Prostate gland (tissue), 2 donors: ENCODE results near the gene PLCH1. TPM values are rescaled to one million over a fixed set of nuclear protein-coding genes. Genes with fewer than 3 reads are reported as not detected.

Source experiments
- DNase-seq: peaks from one replicate; pipeline ENCODE4 v3.0.0-alpha.2; 2019; ENCODE audit warnings: low spot score
- H3K27ac ChIP-seq, 2 donors: fragments of 200-600 bp; sonication (generic); 2 replicates each; pipeline ENCODE4 v1.5.1; 2017 to 2019
- H3K27me3 ChIP-seq: fragments of 200-600 bp; sonication (generic); replicated peaks from 2 replicates; pipeline ENCODE4 v1.5.1; 2019; ENCODE audit not compliant: insufficient read depth
- H3K36me3 ChIP-seq, 2 donors: fragments of 200-600 bp; sonication (generic); 1 replicate in 1 of 2; 2 replicates in 1 of 2; pipeline versions ENCODE4 v1.5.1 to v1.8.1; 2017 to 2019
- H3K4me1 ChIP-seq: fragments of 200-600 bp; sonication (generic); replicated peaks from 2 replicates; pipeline ENCODE4 v1.5.1; 2019
- H3K4me3 ChIP-seq, 2 donors: fragments of 200-600 bp; sonication (generic); 2 replicates each; pipeline ENCODE4 v1.5.1; 2017 to 2019
- H3K9me3 ChIP-seq: fragments of 200-600 bp; sonication (generic); 2 replicates; pipeline ENCODE4 v1.5.1; 2017
- POLR2A ChIP-seq: fragments of 450-650 bp; IDR thresholded peaks from one replicate; pipeline ENCODE4 v1.6.1; 2016; ENCODE audit warnings: antibody characterized with exemption, mild to moderate bottlenecking
- POLR2AphosphoS5 ChIP-seq: sonication (generic); formaldehyde crosslinking; IDR thresholded peaks from one replicate; pipeline ENCODE4 v1.6.1; 2017; ENCODE audit warnings: antibody characterized with exemption
- WGBS: methylation state at CpG from one replicate; pipeline ENCODE4 v1.1.5; 2018; 5-methylcytosine and 5-hydroxymethylcytosine counted together
- intact Hi-C: fragments of 100-400 bp; cut with DNase I; formaldehyde crosslinking; loops from one replicate; pipeline ENCODE4 v1.14.2; 2022
- total RNA-seq, 2 donors: library from RNA; depleted of rRNA; stranded (reverse); fragments of >200 nt; gene quantifications; one replicate each; pipeline ENCODE4 v1.1.0, GENCODE V29; 2016
- TF ChIP-seq, protein P1 (sequence below), 4 experiments: fragments of 200-600 bp in 2 of 4; fragments of 450-650 bp in 2 of 4; sonication (generic) in 2 of 4; IDR thresholded peaks; 1 replicate in 3 of 4; 2 replicates in 1 of 4; pipeline ENCODE4 v1.5.1; 2016 to 2019; ENCODE audit warnings: antibody characterized with exemption in 4 of 4, mild to moderate bottlenecking in 2 of 4, moderate library complexity in 2 of 4

The PLCH1 gene
- total RNA-seq, 2 donors from 2014 or later = 0.64 to 12.2 TPM

DNA sequence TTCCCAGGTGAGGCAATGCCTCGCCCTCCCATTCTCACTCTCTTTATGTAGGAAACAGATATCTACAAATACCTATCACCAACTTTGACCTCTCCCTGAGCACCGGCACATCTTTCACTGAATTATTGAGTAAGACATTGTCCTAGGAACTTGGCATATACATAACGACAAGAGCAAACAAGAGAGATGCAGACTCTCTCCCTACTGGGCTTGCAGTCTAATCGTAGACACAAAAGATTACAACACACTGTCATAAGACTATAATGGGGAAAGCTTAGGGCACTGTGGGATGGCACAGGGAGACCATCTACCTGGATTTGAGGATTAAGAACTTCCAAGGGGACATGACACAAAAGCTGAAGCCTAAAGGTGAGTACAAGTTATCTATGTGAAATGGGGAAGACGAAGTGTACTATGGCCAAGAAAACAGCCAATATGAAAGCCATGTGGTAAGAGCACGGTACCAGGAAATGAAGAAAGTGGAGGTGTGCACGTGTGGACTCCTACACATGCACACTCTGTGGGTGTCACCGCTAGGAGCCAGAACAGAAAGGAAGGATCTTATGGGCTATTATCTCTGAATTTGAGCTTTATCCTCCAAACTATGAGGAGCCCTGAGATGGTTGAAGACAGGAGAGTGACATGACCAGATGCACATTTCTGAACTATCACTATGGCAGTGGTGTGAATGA is 232.6 kb downstream of the PLCH1 start:
- intact Hi-C loops = no loop called here
- 67% methylated on average over 8 of the region's 8 CpGs for WGBS
- no peaks in the 10 kb centered on the region for H3K36me3 ChIP-seq
- H3K9me3 ChIP-seq = no peaks in the 10 kb centered on the region
- H3K4me3 ChIP-seq = no peak overlapping the region
- no peaks in the 10 kb centered on the region for H3K4me1 ChIP-seq
- H3K27ac ChIP-seq = no peak overlapping the region
- no peaks in the 10 kb centered on the region for H3K27me3 ChIP-seq
- no peak for DNase-seq
- no peak for TF ChIP-seq POLR2AphosphoS5
- TF ChIP-seq, protein P1, sequence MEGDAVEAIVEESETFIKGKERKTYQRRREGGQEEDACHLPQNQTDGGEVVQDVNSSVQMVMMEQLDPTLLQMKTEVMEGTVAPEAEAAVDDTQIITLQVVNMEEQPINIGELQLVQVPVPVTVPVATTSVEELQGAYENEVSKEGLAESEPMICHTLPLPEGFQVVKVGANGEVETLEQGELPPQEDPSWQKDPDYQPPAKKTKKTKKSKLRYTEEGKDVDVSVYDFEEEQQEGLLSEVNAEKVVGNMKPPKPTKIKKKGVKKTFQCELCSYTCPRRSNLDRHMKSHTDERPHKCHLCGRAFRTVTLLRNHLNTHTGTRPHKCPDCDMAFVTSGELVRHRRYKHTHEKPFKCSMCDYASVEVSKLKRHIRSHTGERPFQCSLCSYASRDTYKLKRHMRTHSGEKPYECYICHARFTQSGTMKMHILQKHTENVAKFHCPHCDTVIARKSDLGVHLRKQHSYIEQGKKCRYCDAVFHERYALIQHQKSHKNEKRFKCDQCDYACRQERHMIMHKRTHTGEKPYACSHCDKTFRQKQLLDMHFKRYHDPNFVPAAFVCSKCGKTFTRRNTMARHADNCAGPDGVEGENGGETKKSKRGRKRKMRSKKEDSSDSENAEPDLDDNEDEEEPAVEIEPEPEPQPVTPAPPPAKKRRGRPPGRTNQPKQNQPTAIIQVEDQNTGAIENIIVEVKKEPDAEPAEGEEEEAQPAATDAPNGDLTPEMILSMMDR (IDR thresholded peaks at IDR 0.05) = no peak
- no peak for TF ChIP-seq POLR2A

GRCh38 chr3:155504682-155505081 is 240.2 kb downstream of the PLCH1 start:
- intact Hi-C loops = no loop called here
- Histone ChIP-seq H3K27ac (no peak overlapping the region), H3K9me3 (no peaks in the 10 kb centered on the region), H3K27me3 (no peaks in the 10 kb centered on the region), H3K36me3 (no peaks in the 10 kb centered on the region), H3K4me1 (no peaks in the 10 kb centered on the region), H3K4me3 (no peak overlapping the region)
- DNase-seq = no peak
- TF ChIP-seq POLR2AphosphoS5 (no peak), POLR2A (no peak)
- TF ChIP-seq, protein P1 (IDR thresholded peaks at IDR 0.05) = no peak
- 100% methylated on average over 1 of the region's 1 CpG for WGBS

DNA sequence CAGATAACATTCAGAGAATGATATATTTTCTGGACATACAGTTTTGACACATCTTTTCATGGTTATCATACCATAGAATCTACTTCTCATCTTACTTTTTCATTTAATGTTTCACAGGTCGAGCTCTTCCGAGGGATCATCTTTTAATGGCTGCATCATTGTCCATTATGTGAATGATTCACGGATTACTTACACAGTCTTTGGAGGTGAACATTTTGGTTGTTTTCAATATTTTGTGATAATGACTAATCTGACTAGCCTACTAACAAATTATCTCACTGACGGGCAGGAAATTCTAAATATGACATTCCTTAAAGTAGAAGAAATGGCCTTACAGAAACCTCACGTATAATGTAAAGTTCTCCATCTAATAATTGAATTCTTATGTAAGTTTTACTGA is 242.2 kb downstream of the PLCH1 start:
- TF ChIP-seq, protein P1 (IDR thresholded peaks at IDR 0.05) = no peak
- no peak for TF ChIP-seq POLR2AphosphoS5
- 92% methylated on average over 5 of the region's 5 CpGs for WGBS
- Histone ChIP-seq H3K27ac (no peak overlapping the region), H3K27me3 (no peaks in the 10 kb centered on the region), H3K36me3 (no peaks in the 10 kb centered on the region), H3K4me1 (no peaks in the 10 kb centered on the region), H3K4me3 (no peak overlapping the region), H3K9me3 (no peaks in the 10 kb centered on the region)
- intact Hi-C loops = no loop called here
- no peak for DNase-seq

DNA sequence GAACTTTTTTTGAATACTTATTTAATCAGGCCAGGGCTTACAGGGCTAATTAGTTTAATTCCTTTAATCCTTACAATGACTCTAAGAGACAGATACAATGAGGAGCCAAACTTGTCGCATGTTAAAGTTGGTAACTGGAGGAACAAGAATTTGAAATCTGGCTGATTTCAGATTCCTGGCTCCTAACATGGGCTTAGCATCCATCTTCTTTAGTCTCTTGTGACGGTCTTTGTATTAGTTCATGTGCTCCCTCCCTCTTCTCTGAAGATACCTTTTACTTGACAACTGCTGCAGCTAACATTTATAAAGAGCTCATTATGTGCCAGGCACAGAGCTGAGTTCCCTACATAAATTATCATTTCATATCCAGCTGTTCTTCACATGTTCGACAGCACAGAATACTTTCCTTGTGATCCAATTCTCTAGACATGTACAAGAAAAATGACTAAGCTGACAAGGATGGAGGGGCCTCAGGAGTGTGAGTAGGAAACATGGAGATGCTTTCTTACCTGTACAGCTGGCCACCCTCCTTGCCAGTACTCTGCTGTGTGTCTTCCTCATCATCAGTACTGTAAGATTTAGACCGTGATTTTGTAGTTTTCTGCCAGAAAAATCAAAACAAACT is 244.6 kb downstream of the PLCH1 start:
- Histone ChIP-seq H3K9me3 (no peaks in the 10 kb centered on the region), H3K4me3 (no peak overlapping the region), H3K27me3 (no peaks in the 10 kb centered on the region), H3K36me3 (no peaks in the 10 kb centered on the region), H3K4me1 (no peaks in the 10 kb centered on the region), H3K27ac (no peak overlapping the region)
- intact Hi-C loops = no loop called here
- TF ChIP-seq, protein P1 (IDR thresholded peaks at IDR 0.05) = no peak
- TF ChIP-seq POLR2AphosphoS5 = no peak
- TF ChIP-seq POLR2A = no peak
- DNase-seq = no peak
- WGBS = 82% methylated on average over 4 of the region's 4 CpGs
